ENCODE data around the gene NAA10. TPM values are rescaled to one million over a fixed set of nuclear protein-coding genes. Genes with fewer than 3 reads are reported as not detected.

Gene NAA10
- total and polyA plus RNA-seq, 2 donors from 2014 or later, result 79.3 to 120 TPM

- no peak for DNase-seq
These were observed 9.9 kb upstream of the NAA10 start for GRCh38 chrX:153944800-153945150.

GRCh38 chrX:153944140-153944799, 9.4 kb upstream of the NAA10 start, which contains the start of gene RENBP:
TSS of gene RENBP (minus strand) at chrX:153944643. CDS start at chrX:153944610, 33 bp downstream.
- Histone ChIP-seq H3K36me3 (ENCODE audit: control insufficient read depth in 2 of 3, insufficient read depth in 3 of 3, low read length in 3 of 3) (no peaks in the 10 kb centered on the region), H3K9ac (ENCODE audit: low read length in 3 of 3) (peak within 1 kb of the TSS in 1 of 3 donors; percentile 58), H3K27me3 (ENCODE audit: control insufficient read depth, insufficient read depth, low read length) (no peaks in the 10 kb centered on the region), H3K4me1 (ENCODE audit: control insufficient read depth in 2 of 3, insufficient read depth in 2 of 3, low read depth in 1 of 3, low read length in 3 of 3) (peaks cover 0 to 14% (median 0%) of the 10 kb centered on the region in 3 donors), H3K4me3 (ENCODE audit: low read length in 3 of 3) (peak within 1 kb of the TSS in 2 of 3 donors; percentile 52 to 55), H3K27ac (ENCODE audit: low read depth in 2 of 2, low read length in 2 of 2) (peak within 1 kb of the TSS; percentile 28 to 67), H3K9me3 (ENCODE audit: control insufficient read depth in 2 of 3, insufficient read depth in 1 of 3, low read length in 3 of 3) (no peaks in the 10 kb centered on the region)
- DNase-seq, result peak in 4 of 5 donors; percentile 58 to 79 (median 70)
- intact Hi-C loops (cut with DNase I), result no loop called here
- FAIRE-seq, result no peak
- TF ChIP-seq, protein P1, sequence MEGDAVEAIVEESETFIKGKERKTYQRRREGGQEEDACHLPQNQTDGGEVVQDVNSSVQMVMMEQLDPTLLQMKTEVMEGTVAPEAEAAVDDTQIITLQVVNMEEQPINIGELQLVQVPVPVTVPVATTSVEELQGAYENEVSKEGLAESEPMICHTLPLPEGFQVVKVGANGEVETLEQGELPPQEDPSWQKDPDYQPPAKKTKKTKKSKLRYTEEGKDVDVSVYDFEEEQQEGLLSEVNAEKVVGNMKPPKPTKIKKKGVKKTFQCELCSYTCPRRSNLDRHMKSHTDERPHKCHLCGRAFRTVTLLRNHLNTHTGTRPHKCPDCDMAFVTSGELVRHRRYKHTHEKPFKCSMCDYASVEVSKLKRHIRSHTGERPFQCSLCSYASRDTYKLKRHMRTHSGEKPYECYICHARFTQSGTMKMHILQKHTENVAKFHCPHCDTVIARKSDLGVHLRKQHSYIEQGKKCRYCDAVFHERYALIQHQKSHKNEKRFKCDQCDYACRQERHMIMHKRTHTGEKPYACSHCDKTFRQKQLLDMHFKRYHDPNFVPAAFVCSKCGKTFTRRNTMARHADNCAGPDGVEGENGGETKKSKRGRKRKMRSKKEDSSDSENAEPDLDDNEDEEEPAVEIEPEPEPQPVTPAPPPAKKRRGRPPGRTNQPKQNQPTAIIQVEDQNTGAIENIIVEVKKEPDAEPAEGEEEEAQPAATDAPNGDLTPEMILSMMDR (IDR thresholded peaks at IDR 0.05; ENCODE audit: borderline replicate concordance, extremely low read depth, insufficient read depth), result no peak

More at GRCh38 chrX:153944800-153945150, 9.9 kb upstream of the NAA10 start:
- H3K4me3 ChIP-seq (ENCODE audit: low read length in 3 of 3), result no peak overlapping the region
- intact Hi-C loops (cut with DNase I), result no loop called here
- H3K27me3 ChIP-seq (ENCODE audit: control insufficient read depth, insufficient read depth, low read length), result no peaks in the 10 kb centered on the region
- H3K9me3 ChIP-seq (ENCODE audit: control insufficient read depth in 2 of 3, insufficient read depth in 1 of 3, low read length in 3 of 3), result no peaks in the 10 kb centered on the region
- H3K27ac ChIP-seq (ENCODE audit: low read depth in 2 of 2, low read length in 2 of 2), result no peak overlapping the region
- TF ChIP-seq, protein P1 (IDR thresholded peaks at IDR 0.05; ENCODE audit: borderline replicate concordance, extremely low read depth, insufficient read depth), result no peak
- no peak for FAIRE-seq
- H3K9ac ChIP-seq (ENCODE audit: low read length in 3 of 3), result no peak overlapping the region
- H3K4me1 ChIP-seq (ENCODE audit: control insufficient read depth in 2 of 3, insufficient read depth in 2 of 3, low read depth in 1 of 3, low read length in 3 of 3), result peaks cover 0 to 17% (median 0%) of the 10 kb centered on the region in 3 donors
- H3K36me3 ChIP-seq (ENCODE audit: control insufficient read depth in 2 of 3, insufficient read depth in 3 of 3, low read length in 3 of 3), result no peaks in the 10 kb centered on the region

DNA sequence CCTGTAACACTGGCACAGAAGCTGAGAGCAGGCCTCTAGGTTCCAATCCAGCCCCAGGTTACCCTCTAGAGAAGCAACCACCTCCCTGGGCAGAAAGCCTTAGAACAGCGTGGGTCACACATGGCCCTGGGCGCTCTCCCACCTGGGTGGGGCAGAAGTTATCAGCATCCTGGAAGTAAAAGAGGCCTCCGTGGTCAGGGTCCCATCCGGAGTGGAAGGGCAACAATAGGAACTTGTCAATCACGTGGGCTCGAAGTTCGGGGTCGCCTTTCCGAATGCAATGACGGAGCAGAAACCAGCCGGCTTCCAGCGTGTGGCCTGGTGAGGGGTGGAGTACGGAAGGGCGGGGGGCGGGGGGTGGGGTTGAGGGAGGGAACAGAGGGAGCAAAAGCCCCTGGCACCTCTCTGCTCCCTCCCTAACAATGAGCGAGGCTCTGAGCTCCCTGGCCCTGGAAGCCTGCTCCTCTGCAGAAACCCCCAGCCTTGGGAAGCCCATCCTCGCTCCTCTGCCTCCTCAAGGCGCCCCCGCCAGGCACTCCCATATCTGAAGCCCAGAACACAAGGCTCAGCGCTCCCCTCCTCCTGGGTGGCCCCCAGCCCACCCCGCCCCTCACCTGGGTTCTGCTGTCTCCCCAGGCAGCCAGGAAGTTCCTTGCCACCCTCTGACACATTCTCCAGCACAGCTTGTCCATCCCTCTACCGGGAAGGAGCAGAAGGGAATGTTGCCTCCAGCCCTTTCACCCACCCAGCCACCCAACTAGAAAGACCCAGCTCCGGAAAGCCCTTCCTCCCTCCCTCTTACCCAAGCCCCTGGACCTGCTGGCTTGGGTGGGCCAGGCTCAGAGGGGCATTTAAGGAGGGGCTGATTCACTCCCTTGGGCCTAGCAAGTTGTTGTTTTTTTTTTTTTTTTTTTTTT, 6.8 kb upstream of the NAA10 start:
- peaks cover 0 to 10% (median 0%) of the 10 kb centered on the region in 3 donors for H3K4me1 ChIP-seq (ENCODE audit: control insufficient read depth in 2 of 3, insufficient read depth in 2 of 3, low read depth in 1 of 3, low read length in 3 of 3)
- no peak for FAIRE-seq
- H3K9ac ChIP-seq (ENCODE audit: low read length in 3 of 3), result no peak overlapping the region
- no peaks in the 10 kb centered on the region for H3K36me3 ChIP-seq (ENCODE audit: control insufficient read depth in 2 of 3, insufficient read depth in 3 of 3, low read length in 3 of 3)
- DNase-seq, result peak in 1 of 5 donors; percentile 21
- intact Hi-C loops (cut with DNase I), result no loop called here
- no peaks in the 10 kb centered on the region for H3K9me3 ChIP-seq (ENCODE audit: control insufficient read depth in 2 of 3, insufficient read depth in 1 of 3, low read length in 3 of 3)
- no peak overlapping the region for H3K27ac ChIP-seq (ENCODE audit: low read depth in 2 of 2, low read length in 2 of 2)
- no peaks in the 10 kb centered on the region for H3K27me3 ChIP-seq (ENCODE audit: control insufficient read depth, insufficient read depth, low read length)
- no peak overlapping the region for H3K4me3 ChIP-seq (ENCODE audit: low read length in 3 of 3)
- TF ChIP-seq, protein P1 (IDR thresholded peaks at IDR 0.05; ENCODE audit: borderline replicate concordance, extremely low read depth, insufficient read depth), result no peak

Data from kidney (tissue), 14 donors.